Astrocyte (in vitro differentiated cells and primary cell): ENCODE measurements around the gene ZZZ3.

Experiments used
- EZH2 ChIP-seq: IDR thresholded peaks from 2 replicates; pipeline ENCODE4 v1.6.1; 2012; ENCODE audit warnings: mild to moderate bottlenecking, low read length, inconsistent platforms; ENCODE audit not compliant: insufficient read depth
- TF ChIP-seq, protein P1 (sequence below): IDR thresholded peaks from 2 replicates; pipeline ENCODE4 v1.5.1; 2011; ENCODE audit warnings: low read depth, mild to moderate bottlenecking, inconsistent platforms, low read length, moderate library complexity; ENCODE audit not compliant: insufficient read depth

DNA sequence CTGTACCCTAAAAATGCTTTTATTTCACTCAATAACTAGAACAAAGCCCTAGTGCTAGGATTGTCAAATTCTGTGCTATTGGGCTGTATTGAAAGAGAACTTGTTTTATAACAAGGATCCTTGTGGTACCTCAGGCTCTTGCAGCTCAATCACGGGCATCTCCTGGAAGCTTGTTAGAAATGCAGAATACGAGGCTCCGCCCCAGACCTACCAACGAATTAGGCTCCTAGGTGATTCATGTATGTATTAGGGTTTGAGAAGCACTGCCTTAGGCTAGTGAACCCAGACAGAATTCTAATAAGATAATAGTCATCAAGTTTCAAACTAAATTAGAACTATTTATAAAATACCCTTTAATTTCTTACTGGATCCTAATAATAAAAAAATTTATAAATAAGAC is 45.6 kb downstream of the ZZZ3 start:
- TF ChIP-seq, protein P1, sequence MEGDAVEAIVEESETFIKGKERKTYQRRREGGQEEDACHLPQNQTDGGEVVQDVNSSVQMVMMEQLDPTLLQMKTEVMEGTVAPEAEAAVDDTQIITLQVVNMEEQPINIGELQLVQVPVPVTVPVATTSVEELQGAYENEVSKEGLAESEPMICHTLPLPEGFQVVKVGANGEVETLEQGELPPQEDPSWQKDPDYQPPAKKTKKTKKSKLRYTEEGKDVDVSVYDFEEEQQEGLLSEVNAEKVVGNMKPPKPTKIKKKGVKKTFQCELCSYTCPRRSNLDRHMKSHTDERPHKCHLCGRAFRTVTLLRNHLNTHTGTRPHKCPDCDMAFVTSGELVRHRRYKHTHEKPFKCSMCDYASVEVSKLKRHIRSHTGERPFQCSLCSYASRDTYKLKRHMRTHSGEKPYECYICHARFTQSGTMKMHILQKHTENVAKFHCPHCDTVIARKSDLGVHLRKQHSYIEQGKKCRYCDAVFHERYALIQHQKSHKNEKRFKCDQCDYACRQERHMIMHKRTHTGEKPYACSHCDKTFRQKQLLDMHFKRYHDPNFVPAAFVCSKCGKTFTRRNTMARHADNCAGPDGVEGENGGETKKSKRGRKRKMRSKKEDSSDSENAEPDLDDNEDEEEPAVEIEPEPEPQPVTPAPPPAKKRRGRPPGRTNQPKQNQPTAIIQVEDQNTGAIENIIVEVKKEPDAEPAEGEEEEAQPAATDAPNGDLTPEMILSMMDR, result no peak
- no peak for TF ChIP-seq EZH2
